Amygdala (tissue), 56 donors: ENCODE data around the gene IRF2BPL.
A peak's percentile ranks its signal among the peaks of the same experiment; 100 is the strongest.

ENCODE experiments used
- DNase-seq, 56 donors: peaks; one replicate each; lab custom pipeline; 2025; lab: John Stamatoyannopoulos, UW

IRF2BPL gene

GRCh38 chr14:77018785-77019184 is 9.7 kb downstream of the IRF2BPL start:
- DNase-seq, result no peak

DNA sequence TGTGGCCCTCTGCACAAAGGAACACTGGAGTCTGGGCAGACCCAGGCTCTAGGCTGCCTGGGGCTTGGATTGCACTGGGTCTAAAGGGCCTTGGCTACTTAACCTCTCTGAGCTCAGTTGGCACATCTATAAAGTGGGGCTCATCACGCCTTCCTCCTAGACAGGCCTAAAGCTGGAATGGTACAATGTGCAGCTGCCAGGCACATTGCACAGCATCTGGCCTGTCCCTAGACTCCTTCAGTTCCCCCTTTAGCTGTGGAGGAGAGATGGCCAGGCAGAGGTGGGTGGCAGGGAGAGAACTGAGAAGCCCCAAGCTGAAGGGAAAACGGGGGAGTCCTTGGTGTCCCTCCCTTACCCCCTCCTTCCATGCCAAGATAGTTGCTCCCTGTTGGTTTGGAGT is 10.8 kb downstream of the IRF2BPL start:
- no peak for DNase-seq

DNA sequence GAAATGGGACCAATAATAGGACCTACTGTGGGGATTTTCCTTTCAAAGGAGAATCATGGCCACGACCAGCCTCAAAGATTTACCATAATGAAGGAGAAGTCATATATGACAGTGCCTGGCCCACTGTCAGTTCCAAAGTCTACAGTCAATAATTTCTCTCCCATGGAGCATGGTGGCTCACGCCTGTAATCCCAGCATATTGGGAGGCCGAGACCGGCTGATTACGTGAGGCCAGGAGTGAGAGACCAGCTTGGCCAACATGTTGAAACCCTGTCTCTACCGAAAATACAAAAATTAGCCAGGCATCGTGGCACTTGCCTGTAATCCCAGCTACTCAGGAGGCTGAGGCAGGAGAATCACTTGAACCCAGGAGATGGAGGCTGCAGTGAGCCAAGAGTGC is 13.8 kb downstream of the IRF2BPL start:
- DNase-seq, result no peak

DNA sequence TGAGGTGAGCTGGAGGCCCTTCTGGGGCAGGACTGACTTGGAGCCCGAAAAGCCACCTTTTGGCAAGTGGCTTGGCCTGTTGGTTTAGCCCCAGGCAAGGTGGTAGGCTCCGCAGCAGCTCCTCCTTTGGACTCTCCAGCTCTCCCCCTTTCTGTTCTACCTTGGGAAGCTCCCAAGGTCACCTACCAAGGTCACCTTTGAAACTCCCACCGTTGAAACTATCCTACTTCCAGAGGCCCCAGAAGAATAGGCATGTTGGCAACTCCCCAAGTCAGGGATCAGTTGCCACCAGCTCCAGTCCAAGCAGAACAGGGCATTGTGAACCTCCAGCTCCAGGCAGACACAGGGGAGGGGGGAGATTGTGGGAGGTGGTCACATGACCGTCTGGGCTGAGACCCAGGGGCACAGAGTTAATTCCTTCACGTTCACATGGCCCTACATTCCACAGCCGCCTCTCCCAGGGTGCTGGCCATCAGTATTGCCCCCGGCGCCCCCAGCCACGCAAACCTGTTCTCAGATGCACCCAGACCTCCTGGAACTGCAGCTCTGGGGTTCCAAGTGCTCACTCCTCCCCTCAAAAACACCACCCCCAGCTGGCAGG is 14.4 kb downstream of the IRF2BPL start:
- DNase-seq, result peak in 40 of 56 donors; percentile 11 to 81 (median 50)

DNA sequence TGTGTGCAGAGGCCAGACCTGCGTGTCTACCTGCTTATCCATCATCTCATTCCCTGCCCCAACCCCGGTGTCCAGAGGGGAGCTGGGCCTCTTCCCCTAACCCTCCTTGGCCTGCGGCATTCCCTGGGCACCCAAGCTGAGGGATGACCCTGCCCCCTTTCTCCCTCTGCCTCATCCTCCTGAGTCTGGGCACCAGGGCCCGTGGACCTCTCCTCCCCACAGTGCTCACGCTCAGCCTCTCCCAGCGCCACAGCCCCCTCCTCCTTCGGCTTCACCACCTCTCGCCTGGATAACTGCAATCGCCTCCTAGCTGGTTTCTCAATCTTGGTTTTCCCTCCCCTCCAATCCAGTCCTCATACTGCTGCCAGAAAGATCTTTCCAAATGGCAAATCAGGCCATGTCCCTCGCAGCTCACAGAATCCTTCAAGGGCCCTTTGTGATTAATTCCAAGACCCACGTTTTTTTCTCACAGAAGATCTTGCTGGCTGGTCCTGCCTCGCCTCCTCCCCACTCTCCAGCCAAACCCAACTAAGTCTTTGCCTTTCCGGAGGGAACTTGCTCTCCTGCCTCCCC is 16.2 kb downstream of the IRF2BPL start:
- DNase-seq, result no peak

DNA sequence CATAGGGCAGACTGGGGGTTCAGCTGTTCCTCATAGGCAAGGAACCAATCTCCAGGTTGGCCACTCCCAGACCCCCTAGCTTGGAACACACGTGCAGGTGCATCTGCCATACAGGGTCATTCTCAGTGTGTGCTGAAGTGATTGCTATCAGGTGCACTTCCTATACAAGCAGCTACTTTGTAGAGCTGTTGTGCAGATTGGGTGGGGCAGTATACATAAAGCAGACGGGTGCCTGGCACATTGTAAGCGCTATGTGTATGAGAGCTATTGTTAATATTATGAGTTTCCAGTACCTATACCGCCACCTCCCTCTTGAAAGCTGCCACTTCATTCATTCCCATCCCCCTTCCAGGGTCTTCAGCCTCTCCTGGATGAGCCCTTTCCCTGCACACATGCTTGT is 17.3 kb downstream of the IRF2BPL start:
- no peak for DNase-seq

- DNase-seq, result no peak
Observed at GRCh38 chr14:77009014-77009413, 19.5 kb downstream of the IRF2BPL start.

DNA sequence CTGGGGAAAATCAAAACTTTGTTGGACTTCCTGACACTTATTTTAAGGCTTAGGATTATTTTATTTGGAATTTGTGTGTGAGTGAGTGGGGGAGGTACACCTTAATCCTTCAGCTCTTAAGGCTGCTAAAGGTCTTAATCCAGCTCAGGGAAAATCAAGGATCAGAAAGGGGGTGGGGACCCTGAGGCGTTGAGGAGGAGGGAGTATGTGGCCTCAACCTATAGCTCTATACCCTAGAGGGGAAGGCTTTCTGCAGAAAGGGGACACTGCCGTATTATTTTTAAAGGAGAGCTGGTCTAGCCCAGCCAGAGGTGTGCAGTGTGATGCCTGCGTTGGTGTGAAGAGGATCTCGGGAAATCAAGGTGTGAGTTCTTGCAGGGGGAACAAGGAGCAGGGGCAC is 20.0 kb downstream of the IRF2BPL start:
- DNase-seq, result no peak

DNA sequence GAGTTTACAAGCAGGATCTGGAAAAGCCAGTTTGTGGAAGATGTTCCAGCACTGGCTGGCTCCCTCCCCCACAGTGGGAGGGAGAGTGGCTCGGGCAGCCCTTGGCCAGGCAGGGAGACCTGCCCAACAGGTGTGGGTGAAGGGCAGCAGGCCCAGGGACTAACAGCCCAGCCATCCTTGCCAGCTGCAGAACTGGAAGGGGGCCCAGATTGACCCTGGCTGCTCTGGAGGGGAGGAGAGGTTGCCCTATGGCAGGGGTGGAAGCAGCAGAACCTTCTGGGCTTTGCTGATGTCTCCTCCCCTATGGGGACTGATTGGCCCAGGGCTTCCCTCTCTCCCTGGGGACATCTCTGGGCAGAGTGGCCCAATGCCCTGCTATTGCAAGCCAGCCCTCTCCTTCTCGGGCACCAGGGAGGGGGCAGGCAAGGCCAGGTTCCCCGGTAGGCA is 20.5 kb downstream of the IRF2BPL start:
- peak in 1 of 56 donors; percentile 34 for DNase-seq

DNA sequence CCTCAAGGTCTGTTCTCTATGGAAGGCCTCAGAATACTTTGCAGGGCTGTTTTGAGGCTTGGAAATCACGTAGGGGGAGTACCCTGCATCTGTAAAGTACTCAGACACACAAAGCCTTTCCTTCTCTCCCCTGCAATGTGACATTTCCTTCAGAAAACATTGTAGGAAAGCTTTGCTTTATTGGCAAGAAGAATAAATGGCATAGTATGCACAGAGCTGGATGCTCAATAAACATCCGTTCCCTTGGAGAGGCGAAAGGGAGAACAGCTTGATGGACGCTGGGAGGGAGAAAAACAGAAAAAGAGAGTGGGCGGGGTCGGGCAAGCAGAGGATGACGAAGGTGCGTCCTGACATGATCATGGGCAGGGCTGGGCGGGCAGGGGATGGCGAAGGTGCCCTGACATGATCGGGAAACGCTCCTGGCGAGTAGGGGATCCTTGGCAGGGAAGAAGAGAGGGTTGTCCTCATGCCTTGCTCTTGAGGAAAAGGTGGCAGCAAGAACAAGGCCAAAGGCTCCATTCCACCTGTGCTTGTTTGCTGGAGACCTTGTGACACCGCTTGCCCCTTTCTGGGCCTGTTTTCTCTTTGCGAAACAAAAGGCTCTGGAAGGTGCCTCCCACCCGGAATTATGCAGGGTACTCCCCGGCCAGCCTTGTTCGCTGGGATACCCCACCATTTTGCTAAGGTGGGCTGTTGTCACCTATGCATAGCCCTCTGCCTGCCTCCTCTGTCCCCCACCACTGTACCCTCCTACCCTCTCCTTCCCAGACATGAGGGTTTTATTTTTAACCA is 21.1 kb downstream of the IRF2BPL start:
- peak in 1 of 56 donors; percentile 14 for DNase-seq

DNA sequence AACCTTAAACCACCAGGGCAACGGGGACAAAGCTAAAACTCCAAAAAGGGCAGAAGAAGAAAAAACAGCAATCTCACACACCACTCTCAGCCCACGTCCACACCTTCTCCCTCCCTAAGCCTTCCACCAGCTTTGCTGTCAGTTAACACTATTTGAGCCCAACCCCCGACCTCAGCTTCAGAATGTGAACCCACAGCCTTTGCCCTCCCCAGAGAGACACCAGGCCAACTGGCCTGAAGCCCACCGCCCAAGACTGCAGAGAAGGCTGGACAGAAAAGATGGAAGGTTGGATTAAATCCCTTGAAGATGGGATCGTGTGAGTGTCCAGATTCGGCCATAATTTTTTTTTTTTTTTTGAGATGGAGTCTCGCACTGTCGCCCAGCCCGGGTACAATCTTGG is 22.4 kb downstream of the IRF2BPL start:
- DNase-seq, result no peak

DNA sequence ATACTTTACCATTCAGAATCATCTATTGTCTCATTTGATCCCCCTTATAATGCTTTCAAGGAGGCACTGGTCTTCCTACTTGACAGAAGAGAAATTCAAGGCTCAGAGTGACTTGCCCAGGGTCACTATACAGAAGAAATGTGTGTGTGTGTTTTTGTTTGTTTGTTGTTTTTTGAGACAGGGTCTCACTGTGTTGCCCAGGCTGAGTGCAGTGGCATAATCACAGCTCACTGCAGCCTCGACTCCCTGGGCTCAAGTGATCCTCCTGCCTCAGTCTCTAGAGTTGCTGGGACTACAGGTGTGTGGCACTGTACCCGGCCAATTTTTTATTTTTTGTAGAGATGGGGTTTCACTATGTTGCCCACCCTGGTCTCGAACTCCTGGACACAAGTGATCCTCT is 22.9 kb downstream of the IRF2BPL start:
- no peak for DNase-seq

GRCh38 chr14:77004711-77005460 is 23.6 kb downstream of the IRF2BPL start:
- no peak for DNase-seq

DNA sequence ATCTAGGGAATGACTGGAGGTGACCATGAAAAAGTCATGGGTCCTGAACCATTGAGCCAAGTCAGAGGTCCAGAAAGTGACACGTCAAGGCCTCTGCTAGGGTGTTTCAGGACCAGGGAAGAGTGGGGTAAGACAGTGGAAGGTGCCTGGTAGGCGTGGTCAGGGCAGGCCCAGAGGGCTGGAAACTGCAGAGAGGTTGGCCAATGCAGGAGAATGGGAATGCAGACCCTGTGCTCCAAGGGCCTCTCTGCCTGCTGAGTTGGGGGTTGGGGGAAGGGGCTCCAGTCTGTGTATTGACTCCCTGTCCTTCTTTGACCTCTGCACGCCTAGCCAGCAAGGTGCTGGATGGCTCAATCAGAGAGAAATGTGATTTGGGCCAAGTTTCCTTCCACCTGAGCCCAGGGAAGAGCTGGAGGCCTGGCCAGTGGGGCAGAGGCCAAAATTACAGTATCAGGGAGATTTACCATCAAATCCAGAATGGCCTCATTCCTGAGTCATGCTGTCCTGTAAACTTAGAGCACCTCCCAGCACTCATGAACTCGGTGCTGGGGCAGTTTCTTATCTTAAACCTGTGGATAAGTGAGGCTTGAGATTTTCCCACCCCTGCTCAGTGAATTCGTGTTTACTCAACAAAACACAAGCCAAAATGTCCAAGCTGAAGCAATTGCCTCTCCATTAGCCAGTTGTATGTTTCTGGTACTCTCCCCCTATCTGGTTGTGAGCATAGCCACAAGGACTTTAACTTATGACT is 24.4 kb downstream of the IRF2BPL start:
- no peak for DNase-seq

DNA sequence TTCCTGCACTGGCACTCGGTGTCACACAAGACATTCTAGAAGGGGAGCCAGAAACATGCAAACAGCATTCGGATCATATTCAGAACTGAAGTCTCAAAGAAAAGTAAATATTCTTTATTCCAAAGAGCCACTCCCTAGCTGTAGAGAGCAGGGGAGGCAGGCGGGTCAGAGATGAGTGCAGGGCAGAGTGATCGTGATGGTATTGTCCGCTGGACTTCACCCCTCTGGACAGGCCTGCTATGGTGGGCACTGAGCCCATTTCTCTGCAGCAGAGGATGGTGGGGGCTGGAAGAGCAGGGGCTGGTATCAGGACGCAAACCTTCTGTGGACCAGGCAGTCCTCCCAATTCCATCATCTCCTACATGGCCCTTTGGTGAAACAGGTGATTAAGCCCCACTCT is 25.6 kb downstream of the IRF2BPL start:
- DNase-seq, result no peak

- no peak for DNase-seq
Observed at GRCh38 chr14:77002335-77002734, 26.2 kb downstream of the IRF2BPL start.

DNA sequence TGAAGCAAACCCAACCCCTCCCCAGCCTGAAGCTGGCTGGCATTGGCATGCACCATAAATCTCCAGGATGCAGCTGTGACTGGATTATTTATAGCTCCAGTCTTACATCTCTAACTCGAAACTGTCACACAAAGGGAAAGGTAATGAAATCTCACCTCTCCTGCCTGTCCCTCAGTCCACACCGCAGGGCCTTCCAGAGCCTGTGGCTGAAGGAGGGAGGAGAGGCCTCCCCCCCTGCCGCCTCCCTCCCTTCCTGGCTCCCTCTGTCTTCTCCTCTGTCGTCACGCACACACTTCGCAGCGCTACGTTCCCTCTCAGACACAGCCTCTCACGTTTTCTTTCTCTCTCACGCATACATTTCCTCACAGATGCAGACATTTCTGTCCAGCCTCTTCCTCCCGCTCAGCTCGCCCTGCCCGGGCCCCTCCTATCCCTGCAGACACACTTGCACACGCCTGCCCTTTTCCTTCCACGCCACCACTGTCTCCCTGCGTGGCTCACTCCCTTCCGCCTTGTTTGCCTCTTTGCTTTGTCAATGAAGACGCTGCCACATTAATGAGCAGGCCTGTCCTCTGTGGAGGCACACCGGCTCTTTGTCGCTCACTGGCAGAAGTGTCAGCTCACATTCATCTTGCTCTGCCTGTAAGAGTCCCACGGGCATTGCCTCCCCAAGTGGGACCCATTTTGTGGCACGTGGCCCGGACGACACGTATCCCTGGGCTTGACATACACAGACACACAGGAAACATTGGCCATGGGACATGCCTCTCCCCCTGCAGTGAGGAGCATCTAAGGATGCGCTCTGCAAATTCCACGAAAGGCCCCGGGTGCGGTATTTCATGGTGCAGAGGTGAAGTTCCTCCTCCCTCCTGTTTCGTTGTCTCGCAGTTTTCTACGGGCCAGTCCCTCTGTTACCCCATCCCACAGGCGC is 27.9 kb downstream of the IRF2BPL start:
- peak in 19 of 56 donors; percentile 11 to 68 (median 30) for DNase-seq

DNA sequence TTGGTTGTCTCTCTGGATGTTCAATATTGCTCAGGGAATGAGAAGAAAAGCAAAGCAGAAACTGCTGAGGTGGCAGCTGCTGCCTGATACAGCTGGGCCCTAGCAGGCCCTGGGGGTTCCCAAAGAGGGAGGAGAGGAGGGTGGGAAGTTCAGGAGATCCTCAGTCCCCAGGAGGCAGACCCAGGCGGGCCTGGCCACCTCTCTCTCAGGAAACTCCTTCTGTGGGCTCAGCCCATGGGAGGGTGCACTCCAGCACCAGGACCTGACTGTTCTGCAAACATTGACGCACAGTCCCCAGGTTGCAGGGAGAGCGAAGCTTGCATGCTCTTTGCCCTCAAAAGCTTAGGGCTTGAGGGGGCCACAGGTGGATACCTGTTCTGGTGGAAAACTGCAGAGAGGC is 29.6 kb downstream of the IRF2BPL start:
- DNase-seq, result no peak

DNA sequence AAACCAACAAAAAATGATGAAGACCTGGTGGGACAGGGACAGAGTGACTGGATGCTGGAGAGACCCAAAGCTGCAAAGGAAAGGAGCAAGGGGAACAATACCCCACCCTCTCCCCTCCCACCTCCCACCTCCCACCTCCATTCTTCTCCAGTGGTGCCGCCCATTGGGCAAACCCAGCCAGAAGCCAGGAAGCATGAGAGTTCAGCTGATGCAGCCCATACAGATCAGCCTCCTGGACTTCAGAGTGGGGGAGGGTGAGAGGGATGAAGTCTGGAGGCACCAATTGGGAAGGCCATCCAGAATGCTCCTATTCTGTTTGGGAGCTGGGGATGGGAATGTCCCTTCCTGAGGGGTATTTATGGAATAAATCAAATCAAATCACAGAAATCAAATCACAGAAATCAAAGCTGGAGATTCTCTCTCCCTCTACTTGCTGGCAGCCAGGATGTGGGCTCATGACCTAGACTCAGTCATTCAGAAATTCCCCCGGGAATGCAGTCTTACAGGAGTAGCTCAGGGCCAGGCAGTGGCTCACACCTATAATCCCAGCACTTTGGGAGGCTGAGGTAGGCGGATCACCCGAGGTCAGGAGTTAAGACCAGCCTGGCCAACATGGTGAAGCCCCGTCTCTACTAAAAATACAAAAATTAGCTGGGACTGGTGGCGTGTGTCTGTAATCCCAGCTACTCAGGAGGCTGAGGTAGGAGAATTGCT is 31.1 kb downstream of the IRF2BPL start:
- DNase-seq, result no peak
